Measurements from ENCODE around the gene MEIS1.

GRCh38 chr2:66563473-66563872 is 128.5 kb downstream of the MEIS1 start:
- no peak for TF ChIP-seq CTCF (IDR thresholded peaks at IDR 0.05; ENCODE audit: insufficient read depth, low read depth, low read length)
- no peak for TF ChIP-seq EZH2 (IDR thresholded peaks at IDR 0.05; ENCODE audit: insufficient read depth, low read length)

Data from astrocyte (in vitro differentiated cells and primary cell).